NCI-H2171 (cell line): Measurements from ENCODE around the gene BUB1B.
"Not testable (repeated sequence)": the region's sequence is repeated elsewhere in the genome, so short reads cannot be mapped to it uniquely, and the experiment has no call there.

Experiments
- DNase-seq: peaks from one replicate; lab custom pipeline; 2025; lab: John Stamatoyannopoulos, UW

BUB1B gene, protein sequence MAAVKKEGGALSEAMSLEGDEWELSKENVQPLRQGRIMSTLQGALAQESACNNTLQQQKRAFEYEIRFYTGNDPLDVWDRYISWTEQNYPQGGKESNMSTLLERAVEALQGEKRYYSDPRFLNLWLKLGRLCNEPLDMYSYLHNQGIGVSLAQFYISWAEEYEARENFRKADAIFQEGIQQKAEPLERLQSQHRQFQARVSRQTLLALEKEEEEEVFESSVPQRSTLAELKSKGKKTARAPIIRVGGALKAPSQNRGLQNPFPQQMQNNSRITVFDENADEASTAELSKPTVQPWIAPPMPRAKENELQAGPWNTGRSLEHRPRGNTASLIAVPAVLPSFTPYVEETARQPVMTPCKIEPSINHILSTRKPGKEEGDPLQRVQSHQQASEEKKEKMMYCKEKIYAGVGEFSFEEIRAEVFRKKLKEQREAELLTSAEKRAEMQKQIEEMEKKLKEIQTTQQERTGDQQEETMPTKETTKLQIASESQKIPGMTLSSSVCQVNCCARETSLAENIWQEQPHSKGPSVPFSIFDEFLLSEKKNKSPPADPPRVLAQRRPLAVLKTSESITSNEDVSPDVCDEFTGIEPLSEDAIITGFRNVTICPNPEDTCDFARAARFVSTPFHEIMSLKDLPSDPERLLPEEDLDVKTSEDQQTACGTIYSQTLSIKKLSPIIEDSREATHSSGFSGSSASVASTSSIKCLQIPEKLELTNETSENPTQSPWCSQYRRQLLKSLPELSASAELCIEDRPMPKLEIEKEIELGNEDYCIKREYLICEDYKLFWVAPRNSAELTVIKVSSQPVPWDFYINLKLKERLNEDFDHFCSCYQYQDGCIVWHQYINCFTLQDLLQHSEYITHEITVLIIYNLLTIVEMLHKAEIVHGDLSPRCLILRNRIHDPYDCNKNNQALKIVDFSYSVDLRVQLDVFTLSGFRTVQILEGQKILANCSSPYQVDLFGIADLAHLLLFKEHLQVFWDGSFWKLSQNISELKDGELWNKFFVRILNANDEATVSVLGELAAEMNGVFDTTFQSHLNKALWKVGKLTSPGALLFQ

DNA sequence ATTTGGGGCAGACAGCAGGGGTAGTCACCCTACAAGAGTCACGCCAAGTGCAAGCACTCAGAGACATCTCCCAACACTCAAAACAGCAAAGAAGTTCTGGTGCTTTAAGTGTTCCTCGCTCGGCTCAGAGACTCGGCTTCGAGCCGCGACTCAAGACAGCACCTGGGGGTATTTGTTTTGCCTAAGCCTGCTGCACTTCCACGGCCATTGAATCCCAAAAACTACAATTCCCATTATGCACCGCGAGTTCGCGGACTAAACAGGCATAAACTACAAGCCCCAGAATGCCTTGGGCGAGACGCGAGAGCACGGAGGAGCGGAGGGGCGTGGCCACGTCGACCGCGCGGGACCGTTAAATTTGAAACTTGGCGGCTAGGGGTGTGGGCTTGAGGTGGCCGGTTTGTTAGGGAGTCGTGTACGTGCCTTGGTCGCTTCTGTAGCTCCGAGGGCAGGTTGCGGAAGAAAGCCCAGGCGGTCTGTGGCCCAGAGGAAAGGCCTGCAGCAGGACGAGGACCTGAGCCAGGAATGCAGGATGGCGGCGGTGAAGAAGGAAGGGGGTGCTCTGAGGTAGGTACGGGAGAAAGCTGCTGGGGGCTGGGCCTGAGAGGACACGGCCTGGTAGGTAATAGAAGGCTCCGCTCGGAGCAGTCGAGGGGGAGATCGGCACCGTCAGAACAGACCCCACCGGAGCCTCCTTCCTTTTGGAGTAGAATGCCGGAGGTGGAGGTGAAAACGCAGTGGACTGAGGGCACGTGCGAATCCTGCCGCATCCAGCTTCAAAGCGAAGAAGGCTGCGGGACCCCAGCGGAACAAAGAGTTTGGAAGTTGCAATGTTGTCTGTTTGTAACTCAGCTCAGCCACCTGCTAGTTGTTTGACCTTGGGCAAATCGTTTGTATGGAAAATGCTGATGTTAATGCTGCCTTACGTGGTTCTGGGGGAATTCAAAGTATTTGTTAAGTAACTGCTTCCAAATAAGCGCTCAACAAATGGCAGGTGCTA, at the start of gene BUB1B:
Gene BUB1B (plus strand): TSS at position 381 of the 1,000 bp plus-strand sequence. CDS start 152 bp downstream, at position 533.
- DNase-seq = peak; percentile 95

DNA sequence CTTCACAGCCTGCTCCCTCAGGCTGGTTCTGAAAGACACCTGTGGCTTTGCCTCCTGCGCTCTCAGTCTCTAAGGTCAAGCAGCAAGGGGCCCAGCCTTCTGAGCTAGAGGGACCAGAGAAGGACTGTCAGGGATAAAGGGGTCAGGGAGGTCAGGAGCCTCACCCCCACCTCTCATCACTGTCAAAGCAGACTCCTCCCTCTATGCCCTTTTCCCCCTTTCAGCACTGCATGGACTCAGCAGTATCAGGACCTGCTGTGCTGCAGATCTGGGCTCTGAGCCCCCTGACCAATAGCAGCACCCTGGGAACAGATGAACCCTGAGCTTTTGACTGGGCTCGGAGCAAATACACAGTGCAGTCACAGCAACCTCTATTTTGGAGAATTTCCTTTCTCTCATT, 49.0 kb upstream of the BUB1B start:
- DNase-seq = no peak

DNA sequence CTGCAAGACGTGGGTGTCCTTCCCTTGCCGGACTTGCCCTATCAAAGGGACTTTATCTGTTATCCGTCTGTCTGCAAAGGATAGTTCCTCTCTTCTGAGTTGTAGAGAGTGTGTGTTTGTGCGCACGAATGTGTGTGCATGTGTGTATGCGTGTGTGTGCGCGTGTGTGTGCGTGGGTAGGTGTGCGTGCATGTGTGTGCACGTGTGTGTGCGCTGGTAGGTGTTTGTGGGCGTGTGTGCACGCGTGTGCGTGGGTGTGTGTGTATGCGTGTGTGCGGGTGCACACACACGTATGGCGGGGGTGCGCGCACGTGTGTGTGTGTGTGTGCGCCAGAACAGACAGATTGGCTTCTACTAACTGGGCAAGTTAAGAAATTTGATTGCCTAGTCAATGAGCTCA, 48.1 kb upstream of the BUB1B start:
- no peak for DNase-seq

DNA sequence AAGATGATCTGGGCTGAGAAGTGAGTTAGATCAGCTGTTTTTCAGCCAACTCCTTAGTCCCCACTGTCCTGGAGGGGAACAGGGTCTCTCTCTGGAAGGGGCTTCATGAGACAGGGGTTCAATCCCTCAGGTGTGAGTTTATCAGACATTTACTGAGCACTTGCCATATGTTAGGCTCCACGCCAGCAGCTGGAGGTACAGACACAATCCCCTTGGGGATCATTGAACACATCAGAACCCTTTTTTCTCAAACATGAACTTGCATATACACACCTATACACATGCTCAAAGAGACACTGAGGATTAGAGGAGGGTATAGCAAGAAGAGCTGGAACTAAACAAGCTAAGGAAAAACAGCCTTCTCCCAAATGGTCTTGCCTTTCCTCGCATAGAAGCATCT, 46.7 kb upstream of the BUB1B start:
- peak; percentile 87 for DNase-seq

DNA sequence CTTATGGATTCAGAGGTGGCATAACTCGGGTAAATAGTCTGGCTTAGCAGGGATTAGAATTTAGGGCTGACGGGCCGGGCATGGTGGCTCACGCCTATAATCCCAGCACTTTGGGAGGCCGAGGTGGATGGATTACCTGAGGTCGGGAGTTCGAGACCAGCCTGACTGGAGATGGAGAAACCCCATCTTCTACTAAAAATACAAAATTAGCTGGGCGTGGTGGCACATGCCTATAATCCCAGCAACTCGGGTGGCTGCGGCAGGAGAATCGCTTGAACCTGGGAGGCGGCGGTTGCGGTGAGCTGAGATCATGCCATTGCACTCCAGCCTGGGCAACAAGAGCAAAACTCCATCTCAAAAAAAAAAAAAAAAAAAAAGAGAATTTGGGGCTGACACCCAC, 45.8 kb upstream of the BUB1B start:
- not testable (repeated sequence) for DNase-seq

DNA sequence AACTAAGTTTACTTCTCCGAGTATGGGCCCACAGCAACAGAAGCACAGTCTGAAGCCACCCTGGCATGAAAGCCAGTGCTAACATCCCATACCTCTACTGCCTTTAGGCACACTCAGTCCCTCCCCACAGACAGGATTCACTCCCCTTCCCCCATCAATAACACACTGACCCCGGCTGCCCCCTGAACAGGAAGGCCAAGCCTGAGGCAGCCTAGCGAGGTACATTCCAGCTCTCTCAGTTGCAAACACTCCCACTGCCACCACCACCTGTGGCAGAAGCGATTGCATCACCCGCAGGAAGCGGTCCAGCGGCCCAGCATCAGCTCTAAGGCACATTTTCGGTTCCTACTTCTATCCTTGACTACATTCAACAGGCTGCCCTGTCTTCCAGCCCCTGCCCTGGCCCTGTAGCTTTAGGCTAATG, 45.2 kb upstream of the BUB1B start:
- no peak for DNase-seq

DNA sequence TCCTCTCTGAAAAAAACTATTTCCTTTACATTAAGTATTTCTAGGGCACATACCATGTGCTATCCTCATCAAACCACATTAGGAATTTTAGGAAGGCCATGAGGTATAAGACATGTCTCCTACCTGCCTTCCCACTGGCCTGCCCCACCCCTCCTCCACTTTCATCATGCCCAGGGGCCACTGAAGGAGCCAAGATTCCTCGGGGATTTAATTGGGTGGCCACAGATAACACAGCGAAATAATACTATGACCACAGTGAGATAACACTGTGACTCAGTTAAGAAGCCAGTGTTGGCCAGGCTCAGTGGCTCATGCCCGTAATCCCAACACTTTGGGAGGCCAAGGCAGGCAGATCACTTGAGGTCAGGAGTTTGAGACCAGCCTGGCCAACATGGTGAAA, 42.4 kb upstream of the BUB1B start:
- DNase-seq = no peak

DNA sequence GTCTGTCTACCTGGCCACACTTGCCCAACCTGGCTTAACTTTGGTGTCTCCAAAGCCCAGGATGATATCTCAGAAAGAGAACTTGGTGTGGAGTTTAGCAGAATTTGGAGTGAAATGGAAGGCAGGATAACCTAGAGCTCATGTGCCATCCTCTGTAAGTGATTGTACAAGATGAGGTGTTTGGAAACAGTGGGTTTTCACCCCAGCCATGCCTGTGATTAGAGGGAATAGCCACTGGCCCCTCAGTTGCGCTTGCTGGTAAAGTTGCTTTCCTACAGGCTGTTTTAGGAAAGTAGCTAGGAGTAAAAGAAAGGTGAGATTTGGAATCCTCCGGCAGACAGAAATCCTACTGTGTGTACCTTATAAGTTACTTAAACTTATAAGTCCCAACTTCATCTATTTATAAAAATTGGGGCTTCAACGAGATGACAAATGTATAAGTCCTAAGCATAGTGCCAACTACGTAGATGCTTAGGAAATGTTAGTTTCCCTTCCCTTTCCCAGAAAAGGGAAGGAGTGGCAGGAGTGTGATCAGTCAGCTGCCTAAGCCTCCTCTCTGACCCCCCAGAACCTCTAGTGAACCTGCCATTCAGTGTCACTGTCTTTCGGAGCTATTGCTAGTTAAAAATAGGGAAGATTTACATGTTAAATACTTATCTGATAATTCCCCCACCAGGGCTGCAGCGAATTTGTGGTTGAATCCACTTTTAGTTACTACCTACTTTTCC, 38.8 kb upstream of the BUB1B start:
- DNase-seq = no peak

DNA sequence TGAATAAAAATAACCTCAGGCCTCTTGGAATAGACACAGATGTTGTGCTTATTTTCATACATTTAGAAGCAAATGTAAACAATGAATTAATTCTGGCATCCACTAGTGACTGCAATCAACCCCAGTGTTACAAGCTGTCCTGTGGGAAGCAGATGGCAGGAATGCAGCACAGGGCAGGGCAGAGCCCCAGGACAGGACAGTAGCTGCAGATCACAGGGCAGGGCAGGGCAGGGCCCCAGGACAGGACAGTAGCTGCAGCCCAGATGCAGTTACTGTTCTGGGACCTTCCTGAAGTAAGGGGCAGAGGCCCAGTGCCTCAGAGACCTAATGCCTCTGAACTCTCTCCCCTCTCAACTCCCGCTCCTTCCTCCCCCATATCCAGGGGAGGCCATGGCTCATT, 37.9 kb upstream of the BUB1B start:
- not testable (repeated sequence) for DNase-seq

DNA sequence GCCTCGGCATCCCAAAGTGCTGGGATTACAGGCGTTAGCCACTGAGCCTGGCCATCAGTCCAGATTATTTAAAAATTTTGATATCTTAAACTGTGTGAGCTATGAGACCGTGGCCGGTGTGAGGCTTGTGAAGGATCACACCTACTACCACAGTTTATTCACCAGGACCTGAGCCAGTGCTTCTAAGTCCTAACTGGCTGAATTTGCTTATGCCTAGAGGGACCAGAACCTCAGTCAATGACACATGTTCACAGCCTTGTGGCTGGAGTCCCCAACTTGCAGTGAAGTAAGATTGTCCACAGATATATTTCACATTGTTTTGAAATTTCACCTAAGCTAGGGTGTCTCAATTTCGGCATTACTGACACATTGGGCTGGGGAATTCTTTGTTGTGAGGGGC, 37.0 kb upstream of the BUB1B start:
- DNase-seq = not testable (repeated sequence)

DNA sequence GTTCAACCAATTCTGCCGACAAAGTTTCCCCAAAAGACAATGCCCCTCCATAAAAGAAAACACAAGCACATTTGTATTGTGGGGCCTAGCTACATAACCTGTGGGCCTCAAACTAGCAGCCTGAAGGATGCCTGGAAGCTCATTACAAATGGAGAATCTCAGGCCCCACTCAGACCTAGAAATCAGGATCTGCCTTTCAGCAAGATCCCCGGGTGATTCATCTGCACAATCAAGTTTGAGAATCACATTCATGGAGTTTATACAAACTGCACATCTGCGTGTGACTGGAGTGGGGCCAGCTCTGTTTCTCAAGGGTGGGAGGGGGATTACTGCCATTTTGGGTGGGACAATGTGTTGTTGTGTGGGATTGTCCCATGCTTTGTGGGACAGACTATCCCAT, 36.5 kb upstream of the BUB1B start:
- DNase-seq = not testable (repeated sequence)

DNA sequence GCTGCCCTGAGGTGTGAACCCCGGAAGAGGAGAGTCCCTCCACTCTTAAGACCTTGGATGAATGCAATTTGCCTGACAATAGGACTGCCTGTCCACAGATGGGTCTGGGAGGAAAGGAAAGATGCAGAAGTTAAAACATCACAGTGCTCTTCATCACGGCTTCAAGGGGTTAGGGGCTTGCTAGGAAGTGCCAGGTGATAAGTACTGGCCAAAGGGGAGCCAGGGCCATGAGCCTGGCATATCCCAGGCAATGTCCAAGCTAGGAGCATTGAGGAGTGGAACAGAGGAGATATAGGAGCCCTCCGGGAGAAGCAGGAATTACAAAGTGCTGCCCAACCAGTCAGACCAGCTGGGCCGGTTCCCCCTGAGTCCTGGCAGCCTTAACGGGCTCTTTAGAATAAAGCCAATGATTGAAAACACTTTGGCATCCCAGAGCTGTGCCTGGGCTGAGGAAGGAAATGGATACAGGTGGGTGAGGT, 36.0 kb upstream of the BUB1B start:
- DNase-seq = not testable (repeated sequence)

DNA sequence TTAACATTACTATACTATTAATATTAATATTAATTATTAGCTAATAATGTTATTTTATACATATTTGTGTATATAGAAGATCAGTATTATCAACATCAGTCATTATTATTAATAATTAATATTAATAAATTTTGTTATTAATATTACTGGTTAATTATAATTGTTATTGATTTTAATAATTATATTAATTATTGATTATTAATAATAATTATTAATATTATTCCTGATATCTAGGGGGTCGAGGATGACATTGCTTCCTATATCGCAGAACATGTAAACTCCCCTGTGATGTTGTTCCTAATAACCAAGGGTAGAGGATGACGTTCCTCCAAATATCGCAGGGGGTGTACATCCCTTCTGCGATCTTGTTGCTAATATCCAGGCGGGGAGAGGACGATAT, 34.9 kb upstream of the BUB1B start:
- DNase-seq = no peak

DNA sequence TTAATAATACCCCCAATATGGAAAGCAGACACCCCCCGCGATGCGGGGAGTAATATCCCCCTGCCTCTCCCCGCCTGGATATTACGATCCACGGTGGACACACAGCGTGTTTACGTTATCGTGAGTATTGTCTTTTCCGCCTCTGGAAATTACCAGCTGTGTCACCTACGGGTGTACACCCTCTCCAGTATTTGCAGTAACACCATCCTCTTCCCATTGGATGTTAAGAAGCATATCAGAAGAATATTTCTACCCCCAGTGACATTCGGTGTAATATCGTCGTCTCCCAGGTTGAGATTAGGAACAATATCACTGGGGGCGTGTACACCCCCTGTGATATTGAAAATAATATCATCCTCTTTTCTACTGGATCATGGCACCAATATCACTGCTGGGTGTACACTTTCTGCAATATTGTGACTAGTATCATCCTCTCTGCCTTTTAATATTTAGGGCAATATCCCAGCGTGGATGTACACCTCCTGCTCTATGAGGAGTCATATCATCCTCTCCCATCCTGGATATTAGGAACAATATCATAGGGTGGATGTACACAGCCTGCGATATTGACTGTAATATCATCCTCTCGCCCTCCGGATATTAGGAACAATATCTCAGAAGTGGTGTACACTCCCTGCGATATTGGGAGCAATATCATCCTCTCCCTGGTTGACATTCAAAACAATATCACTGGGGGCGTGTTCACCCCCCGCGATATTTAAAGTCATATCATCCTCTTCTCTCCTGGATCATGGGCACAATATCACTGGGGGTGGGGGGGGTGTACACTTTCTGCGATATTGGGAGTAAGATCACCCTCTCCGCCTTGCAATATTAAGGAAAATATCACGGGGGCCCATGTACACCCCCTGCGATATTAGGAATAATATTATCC, 31.9 kb upstream of the BUB1B start:
- no peak for DNase-seq

DNA sequence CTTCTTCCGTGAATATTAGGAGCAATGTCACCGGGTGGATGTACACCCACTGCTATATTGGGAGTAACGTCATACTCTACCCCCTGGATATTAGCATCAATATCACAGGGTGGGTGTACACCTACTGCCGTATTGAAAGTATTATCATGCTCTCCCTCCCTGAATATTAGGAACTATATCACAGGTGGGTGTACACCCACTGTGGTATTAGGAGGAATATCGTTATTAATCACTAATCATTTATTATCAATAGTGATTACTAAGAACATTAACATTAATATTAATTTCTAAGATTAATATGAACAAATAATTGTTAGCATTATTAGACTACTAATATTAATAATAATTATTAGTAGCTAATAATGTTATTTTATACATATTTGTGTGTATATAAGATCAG, 30.8 kb upstream of the BUB1B start:
- DNase-seq = no peak

DNA sequence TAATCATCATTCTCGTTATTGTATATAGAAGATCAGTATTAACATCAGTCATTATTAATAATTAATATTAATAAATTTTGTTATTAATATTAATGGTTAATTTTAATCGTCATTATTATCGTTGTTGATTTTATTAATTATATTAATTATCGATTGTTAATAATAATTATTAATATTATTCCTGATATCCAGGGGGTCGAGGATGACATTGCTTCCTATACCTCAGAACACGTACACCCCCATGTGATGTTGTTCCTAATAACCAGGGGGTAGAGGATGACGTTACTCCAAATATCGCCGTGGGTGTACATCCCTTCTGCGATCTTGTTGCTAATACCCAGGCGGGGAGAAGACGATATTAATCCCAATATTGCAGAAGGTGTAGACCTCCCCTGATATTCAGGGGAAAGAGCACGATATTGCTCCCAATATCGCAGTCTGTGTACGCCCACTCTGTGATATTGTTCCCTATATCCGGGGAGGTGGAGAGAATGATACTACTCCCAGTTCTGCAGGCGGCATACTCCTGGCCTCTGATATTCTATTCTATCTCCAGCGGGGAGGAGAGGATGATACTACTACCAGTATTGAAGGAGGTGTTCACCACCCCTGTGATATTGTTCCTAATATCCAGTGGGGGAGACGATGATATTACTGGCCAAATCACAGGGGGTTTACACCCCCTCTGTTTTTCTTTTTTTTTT, 29.9 kb upstream of the BUB1B start:
- no peak for DNase-seq

DNA sequence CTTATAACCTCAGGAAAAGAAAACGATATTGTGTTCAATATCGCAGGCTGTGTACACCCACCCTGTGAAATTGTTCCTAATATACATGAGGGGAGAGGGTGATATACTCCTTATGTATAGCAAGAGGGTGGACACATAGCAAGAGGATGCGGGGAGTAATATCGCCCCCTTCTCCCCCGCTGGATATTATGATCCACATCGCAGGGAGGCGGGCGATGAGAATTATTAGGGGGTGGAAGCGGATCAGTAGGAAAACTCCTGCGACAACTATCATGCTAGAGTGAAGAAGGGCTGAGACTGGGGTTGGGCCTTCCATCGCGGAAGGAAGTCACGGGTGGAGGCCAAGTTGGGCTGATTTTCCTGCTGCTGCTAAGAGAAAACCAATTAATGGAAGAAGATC, 27.3 kb upstream of the BUB1B start:
- no peak for DNase-seq

DNA sequence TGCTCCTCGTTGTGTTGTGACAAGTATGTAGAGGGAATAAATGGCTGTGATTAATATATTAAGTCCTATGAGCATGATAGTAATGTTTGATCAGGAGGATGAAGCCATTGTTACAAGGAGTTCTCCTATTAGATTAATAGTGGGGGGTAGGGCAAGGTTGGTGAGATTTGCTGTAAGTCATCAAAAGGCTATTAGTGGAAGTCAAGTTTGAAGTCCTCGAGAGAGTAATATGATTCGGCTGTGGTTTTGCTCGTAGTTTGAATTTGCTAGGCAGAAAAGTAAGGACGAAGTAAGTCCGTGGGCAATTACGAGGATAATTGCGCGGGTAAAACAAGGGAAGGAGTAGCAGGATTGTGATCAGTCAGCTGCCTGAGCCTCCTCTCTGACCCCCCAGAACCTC, 26.0 kb upstream of the BUB1B start:
- DNase-seq = no peak
